HepG2 (cell line): Measurements from ENCODE around the gene DGKG. TPM values are rescaled to one million over a fixed set of nuclear protein-coding genes. Genes with fewer than 3 reads are reported as not detected.

ENCODE experiments used
- ATRX ChIP-seq: sonication (generic); formaldehyde crosslinking; IDR thresholded peaks from 2 replicates; pipeline ENCODE4 v1.4.0; 2020; ENCODE audit warnings: missing genetic modification reagents, borderline replicate concordance
- GABPA ChIP-seq, 2 experiments: IDR thresholded peaks; 2 replicates each; pipeline ENCODE4 v1.6.1; 2011 to 2016; ENCODE audit warnings: low read depth in 2 of 2, low read length in 1 of 2, missing biosample characterization in 1 of 2, missing genetic modification characterization in 1 of 2
- HNRNPLL ChIP-seq: fragments of 200-400 bp; formaldehyde crosslinking; IDR thresholded peaks from 2 replicates; pipeline ENCODE4 v1.6.1; 2017; ENCODE audit warnings: mild to moderate bottlenecking, low read depth, low read length; ENCODE audit not compliant: poor library complexity, severe bottlenecking
- IRF2 ChIP-seq: IDR thresholded peaks from 2 replicates; pipeline ENCODE4 v1.6.1; 2018; ENCODE audit warnings: missing genetic modification reagents, missing compliant biosample characterization
- MED1 ChIP-seq: sonication (generic); formaldehyde crosslinking; IDR thresholded peaks from 2 replicates; pipeline ENCODE4 v1.4.0; 2020; ENCODE audit warnings: missing genetic modification reagents
- MEF2D ChIP-seq: sonication (generic); formaldehyde crosslinking; IDR thresholded peaks from 2 replicates; pipeline ENCODE4 v1.5.1; 2020; ENCODE audit warnings: mild to moderate bottlenecking, missing genetic modification reagents
- NCOA1 ChIP-seq: sonication (generic); formaldehyde crosslinking; IDR thresholded peaks from 2 replicates; pipeline ENCODE4 v1.9.0; 2021; ENCODE audit warnings: missing genetic modification reagents
- NFYC ChIP-seq: IDR thresholded peaks from 2 replicates; pipeline ENCODE4 v1.6.1; 2016; ENCODE audit warnings: missing genetic modification reagents, missing compliant biosample characterization
- TOPORS ChIP-seq: sonication (generic); formaldehyde crosslinking; IDR thresholded peaks from 2 replicates; pipeline ENCODE4 v1.8.0; 2023; ENCODE audit warnings: mild to moderate bottlenecking, missing genetic modification reagents
- ZBTB20 ChIP-seq: sonication (generic); formaldehyde crosslinking; IDR thresholded peaks from 2 replicates; pipeline ENCODE4 v1.8.1; 2023; ENCODE audit warnings: missing genetic modification reagents, low read depth, mild to moderate bottlenecking, borderline replicate concordance
- ZBTB39 ChIP-seq: sonication (generic); formaldehyde crosslinking; IDR thresholded peaks from 2 replicates; pipeline ENCODE4 v1.5.0; 2020; ENCODE audit warnings: missing genetic modification reagents
- ZFY ChIP-seq: sonication (generic); formaldehyde crosslinking; IDR thresholded peaks from 2 replicates; pipeline ENCODE4 v1.4.0; 2020; ENCODE audit warnings: missing genetic modification reagents
- ZKSCAN1 ChIP-seq: fragments of 150-350 bp; IDR thresholded peaks from 2 replicates; pipeline ENCODE4 v1.6.1; 2014; ENCODE audit warnings: low read length
- ZNF121 ChIP-seq: sonication (generic); formaldehyde crosslinking; IDR thresholded peaks from 2 replicates; pipeline ENCODE4 v1.5.0; 2020; ENCODE audit warnings: mild to moderate bottlenecking, missing genetic modification reagents
- ZSCAN31 ChIP-seq: sonication (generic); formaldehyde crosslinking; IDR thresholded peaks from 2 replicates; pipeline ENCODE4 v1.5.0; 2020; ENCODE audit warnings: low read depth, mild to moderate bottlenecking, missing genetic modification reagents
- polyA plus RNA-seq, 8 experiments: library from polyadenylated mRNA; depleted of rRNA in 3 of 8; stranded (reverse) in 7 of 8; unstranded in 1 of 8; fragments of >200 nt; fragmentation: Illumina TruSeq in 4 of 8; extraction: Trizol in 4 of 8; gene quantifications; 2 replicates each; pipeline versions ENCODE4 v1.2.1 to v1.2.3, GENCODE V29; 2011 to 2016; ENCODE audit warnings: low read depth in 4 of 8, missing spikeins in 1 of 8, mixed read lengths in 1 of 8; ENCODE audit not compliant: insufficient read depth in 1 of 8
- total RNA-seq, 5 experiments: library from RNA; depleted of rRNA; stranded (reverse); fragments of >200 nt; fragmentation: Illumina TruSeq; extraction: Trizol; gene quantifications; 2 replicates each; pipeline ENCODE4 v1.2.3, GENCODE V29; 2016; ENCODE audit warnings: low read depth in 1 of 5
- TF ChIP-seq, protein P1 (sequence below): sonication (generic); formaldehyde crosslinking; IDR thresholded peaks from 2 replicates; pipeline ENCODE4 v1.9.0; 2022; ENCODE audit warnings: missing genetic modification reagents, mild to moderate bottlenecking, borderline replicate concordance
- TF ChIP-seq, protein P2 (sequence below): sonication (generic); formaldehyde crosslinking; IDR thresholded peaks from 2 replicates; pipeline ENCODE4 v1.4.0; 2020; ENCODE audit warnings: missing genetic modification reagents, borderline replicate concordance
- TF ChIP-seq, protein P3 (sequence below): sonication (generic); formaldehyde crosslinking; IDR thresholded peaks from 2 replicates; pipeline ENCODE4 v1.4.0; 2020; ENCODE audit warnings: missing genetic modification reagents

The DGKG gene
- total and polyA plus RNA-seq, 2 of the 13 experiments (the other 11 are each of a cell fraction or from before 2014, with no cell fraction given), result 3.8 to 6.2 TPM

- TF ChIP-seq ZBTB39 (CRISPR knock-in tag) (0 out of 2 replicates have a peak, but pooled peaks have one; percentile 37), IRF2 (CRISPR knock-in tag) (peak; percentile 27; the same call in 1 of the 2 replicates), ZKSCAN1 (no peak), ZFY (CRISPR knock-in tag) (peak; percentile 21; the same call in 1 of the 2 replicates), ZBTB20 (CRISPR knock-in tag) (0 out of 2 replicates have a peak, but pooled peaks have one; percentile 24), TOPORS (CRISPR knock-in tag) (no peak), GABPA (IDR thresholded peaks at IDR 0.05; ENCODE audit: low read depth, low read length) (no peak), GABPA (CRISPR knock-in tag; IDR thresholded peaks at IDR 0.05; ENCODE audit: low read depth) (no peak), MEF2D (no peak), MED1 (peak; percentile 30; the same call in 1 of the 2 replicates), ZSCAN31 (CRISPR knock-in tag) (0 out of 2 replicates have a peak, but pooled peaks have one; percentile 30), NCOA1 (CRISPR knock-in tag) (no peak), ATRX (CRISPR knock-in tag) (no peak), HNRNPLL (peak; percentile 39), NFYC (CRISPR knock-in tag) (no peak), ZNF121 (CRISPR knock-in tag) (0 out of 2 replicates have a peak, but pooled peaks have one; percentile 12)
- TF ChIP-seq, protein P1, sequence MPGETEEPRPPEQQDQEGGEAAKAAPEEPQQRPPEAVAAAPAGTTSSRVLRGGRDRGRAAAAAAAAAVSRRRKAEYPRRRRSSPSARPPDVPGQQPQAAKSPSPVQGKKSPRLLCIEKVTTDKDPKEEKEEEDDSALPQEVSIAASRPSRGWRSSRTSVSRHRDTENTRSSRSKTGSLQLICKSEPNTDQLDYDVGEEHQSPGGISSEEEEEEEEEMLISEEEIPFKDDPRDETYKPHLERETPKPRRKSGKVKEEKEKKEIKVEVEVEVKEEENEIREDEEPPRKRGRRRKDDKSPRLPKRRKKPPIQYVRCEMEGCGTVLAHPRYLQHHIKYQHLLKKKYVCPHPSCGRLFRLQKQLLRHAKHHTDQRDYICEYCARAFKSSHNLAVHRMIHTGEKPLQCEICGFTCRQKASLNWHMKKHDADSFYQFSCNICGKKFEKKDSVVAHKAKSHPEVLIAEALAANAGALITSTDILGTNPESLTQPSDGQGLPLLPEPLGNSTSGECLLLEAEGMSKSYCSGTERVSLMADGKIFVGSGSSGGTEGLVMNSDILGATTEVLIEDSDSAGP (CRISPR knock-in tag), result no peak
- TF ChIP-seq, protein P2, sequence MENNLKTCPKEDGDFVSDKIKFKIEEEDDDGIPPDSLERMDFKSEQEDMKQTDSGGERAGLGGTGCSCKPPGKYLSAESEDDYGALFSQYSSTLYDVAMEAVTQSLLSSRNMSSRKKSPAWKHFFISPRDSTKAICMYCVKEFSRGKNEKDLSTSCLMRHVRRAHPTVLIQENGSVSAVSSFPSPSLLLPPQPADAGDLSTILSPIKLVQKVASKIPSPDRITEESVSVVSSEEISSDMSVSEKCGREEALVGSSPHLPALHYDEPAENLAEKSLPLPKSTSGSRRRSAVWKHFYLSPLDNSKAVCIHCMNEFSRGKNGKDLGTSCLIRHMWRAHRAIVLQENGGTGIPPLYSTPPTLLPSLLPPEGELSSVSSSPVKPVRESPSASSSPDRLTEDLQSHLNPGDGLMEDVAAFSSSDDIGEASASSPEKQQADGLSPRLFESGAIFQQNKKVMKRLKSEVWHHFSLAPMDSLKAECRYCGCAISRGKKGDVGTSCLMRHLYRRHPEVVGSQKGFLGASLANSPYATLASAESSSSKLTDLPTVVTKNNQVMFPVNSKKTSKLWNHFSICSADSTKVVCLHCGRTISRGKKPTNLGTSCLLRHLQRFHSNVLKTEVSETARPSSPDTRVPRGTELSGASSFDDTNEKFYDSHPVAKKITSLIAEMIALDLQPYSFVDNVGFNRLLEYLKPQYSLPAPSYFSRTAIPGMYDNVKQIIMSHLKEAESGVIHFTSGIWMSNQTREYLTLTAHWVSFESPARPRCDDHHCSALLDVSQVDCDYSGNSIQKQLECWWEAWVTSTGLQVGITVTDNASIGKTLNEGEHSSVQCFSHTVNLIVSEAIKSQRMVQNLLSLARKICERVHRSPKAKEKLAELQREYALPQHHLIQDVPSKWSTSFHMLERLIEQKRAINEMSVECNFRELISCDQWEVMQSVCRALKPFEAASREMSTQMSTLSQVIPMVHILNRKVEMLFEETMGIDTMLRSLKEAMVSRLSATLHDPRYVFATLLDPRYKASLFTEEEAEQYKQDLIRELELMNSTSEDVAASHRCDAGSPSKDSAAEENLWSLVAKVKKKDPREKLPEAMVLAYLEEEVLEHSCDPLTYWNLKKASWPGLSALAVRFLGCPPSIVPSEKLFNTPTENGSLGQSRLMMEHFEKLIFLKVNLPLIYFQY, result peak; percentile 53; the same call in 1 of the 2 replicates
- TF ChIP-seq, protein P3, sequence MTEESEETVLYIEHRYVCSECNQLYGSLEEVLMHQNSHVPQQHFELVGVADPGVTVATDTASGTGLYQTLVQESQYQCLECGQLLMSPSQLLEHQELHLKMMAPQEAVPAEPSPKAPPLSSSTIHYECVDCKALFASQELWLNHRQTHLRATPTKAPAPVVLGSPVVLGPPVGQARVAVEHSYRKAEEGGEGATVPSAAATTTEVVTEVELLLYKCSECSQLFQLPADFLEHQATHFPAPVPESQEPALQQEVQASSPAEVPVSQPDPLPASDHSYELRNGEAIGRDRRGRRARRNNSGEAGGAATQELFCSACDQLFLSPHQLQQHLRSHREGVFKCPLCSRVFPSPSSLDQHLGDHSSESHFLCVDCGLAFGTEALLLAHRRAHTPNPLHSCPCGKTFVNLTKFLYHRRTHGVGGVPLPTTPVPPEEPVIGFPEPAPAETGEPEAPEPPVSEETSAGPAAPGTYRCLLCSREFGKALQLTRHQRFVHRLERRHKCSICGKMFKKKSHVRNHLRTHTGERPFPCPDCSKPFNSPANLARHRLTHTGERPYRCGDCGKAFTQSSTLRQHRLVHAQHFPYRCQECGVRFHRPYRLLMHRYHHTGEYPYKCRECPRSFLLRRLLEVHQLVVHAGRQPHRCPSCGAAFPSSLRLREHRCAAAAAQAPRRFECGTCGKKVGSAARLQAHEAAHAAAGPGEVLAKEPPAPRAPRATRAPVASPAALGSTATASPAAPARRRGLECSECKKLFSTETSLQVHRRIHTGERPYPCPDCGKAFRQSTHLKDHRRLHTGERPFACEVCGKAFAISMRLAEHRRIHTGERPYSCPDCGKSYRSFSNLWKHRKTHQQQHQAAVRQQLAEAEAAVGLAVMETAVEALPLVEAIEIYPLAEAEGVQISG (CRISPR knock-in tag), result peak; percentile 87
Measured at GRCh38 chr3:186259612-186260383, 102.2 kb downstream of the DGKG start (continued).
